ENCODE data around the gene IL18RAP. TPM values are rescaled to one million over a fixed set of nuclear protein-coding genes. Genes with fewer than 3 reads are reported as not detected.

Gene IL18RAP
- total RNA-seq, 1 experiment from 2014 or later, result 1.2 TPM

DNA sequence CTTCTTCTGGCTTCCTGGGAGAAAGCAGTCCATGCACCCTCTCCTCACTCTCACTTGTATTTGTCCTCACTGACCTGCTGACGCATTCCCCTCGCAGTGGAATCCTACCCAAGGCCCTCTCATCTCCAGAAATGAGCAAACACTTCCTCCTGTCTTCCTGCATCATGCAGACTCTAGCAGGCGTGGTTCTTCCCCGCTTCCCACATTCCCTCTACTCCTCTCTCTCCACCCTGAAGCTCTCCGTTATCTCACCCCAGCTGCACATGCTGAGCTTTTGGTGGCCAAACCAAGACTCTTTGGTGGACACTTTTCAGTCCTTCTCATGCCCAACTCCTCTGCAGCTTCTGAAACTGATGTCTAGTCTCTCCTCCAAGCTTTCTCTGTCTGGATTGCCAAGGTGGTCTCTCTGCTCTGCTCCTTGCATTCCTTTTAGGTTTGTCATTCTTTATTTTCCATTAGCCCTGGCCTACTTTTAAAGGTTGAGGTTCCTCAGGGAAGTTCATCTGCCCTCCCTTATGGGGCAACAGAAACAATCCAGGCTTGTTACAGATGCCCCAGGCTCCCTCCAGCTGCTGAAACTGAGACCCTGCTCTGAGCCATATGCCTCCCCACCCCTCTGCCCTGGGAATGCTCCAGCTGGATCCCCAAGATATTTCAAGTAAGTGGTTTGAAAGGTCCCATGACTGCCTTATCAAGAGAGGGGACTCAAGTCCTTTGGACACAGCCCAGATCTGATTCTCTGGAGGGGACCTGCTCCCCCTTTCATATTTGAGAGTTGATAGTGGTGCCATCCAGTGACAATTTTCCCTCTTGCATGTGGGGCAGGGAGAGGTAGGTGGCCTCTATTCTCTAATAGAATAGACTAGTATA, 835 bp upstream of the IL18RAP start:
- no peak for DNase-seq (ENCODE audit: extremely low read depth, low read depth)

DNA sequence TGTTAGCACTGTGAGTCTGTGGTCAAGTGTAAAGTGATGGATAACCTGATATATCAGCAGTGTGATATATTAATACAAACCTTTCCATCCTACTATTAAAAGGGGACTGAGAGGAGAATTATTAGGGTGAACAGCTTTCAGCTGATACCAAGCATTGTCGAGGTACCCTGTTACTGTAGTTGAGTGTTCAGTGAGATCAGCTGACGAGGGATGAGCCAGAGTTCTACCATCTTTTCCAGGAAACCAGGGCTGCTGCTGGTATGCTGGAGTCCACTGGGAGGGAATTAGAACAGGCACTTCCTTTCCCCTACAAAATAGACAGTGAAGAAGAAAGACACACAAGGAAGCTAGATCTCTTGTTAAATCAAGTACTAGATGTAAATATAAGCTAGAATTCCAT, 408 bp downstream of the IL18RAP start:
- no peak for DNase-seq (ENCODE audit: extremely low read depth, low read depth)

DNA sequence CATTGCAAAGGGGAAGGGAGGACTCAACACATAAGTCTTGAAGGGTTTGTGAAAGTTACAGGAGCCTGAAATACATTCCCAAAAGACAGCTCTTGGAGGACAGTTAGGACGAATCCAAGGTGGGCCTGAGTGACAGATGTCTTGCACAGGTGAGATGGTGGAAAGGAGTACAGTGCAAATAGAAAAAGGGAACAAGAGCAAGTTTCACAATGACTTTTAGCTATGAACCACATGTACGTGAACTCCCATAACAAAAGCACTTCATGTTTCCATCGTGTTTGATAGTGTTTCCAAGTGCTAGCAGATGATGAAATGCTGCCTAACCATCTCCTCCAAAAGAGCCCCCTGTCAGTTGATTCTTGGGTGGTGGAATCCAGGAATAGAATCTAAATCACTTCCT, 1.8 kb downstream of the IL18RAP start:
- DNase-seq (ENCODE audit: extremely low read depth, low read depth), result no peak

DNA sequence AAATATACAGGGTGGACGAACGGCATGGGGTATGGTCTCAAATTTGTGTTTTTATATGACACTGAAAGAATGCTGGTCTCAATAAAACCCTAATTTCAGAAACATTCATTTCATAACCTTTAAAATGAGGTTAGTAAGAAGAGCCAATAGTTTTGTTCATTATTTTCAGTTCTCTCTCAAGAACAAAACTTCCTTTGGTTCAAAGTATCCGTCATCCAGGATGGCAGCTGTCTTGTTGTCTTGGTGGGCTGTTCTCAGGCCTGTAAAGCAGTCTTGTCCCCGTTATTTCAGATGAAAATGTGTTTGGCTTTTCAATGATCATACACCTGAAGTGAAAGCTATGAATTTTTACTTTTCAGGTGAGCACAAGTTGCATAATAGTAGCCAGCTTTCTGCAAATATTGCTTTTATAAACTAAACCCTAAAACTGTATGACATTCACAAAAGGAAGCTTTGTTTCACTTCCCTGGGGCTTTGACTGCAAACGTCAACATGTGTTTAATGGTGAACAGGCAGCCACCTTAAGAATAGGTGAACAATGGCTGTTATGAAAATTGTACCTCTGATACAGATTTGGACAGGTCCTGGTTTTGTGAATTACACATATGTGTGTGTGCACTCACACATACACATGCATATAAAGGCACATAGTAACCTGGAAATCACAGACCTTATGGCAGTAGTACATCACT, 2.6 kb downstream of the IL18RAP start:
- no peak for DNase-seq (ENCODE audit: extremely low read depth, low read depth)

DNA sequence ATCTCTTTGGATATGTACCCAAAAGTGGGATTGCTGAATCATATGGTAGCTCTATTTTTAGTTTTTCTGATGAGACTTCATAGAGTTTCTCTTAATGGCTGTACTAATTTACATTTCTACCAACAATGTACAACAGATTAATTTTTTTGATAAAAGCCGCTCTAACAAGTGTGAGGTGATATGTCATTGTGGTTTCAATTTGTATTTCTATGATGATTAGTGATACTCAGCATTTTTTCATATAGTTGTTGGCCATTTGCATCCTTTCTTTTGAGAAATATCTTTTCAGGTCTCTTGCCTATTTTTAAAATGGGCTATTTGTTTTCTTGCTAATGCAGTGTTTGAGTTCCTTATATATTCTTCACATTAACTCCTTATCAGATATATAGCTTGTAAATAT, 4.3 kb downstream of the IL18RAP start:
- DNase-seq (ENCODE audit: extremely low read depth, low read depth), result no peak

DNA sequence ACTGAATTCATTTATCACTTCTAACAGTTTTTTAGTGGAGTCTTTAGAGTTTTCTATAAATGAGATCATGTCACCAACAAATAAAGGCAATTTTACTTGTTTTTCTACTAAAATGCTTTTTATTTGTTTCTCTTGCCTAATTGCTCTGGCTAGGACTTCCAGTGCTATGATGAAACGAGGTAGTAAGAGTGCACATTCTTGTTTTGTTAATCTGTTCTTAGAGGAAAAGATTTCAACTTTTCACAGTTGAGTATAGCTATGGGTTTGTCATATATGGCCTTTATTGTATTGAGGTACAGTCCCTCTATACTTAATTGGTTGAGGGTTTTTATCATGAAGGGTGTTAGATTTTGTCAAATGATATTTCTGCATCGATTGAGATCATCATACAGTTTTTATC, 5.6 kb downstream of the IL18RAP start:
- no peak for DNase-seq (ENCODE audit: extremely low read depth, low read depth)

DNA sequence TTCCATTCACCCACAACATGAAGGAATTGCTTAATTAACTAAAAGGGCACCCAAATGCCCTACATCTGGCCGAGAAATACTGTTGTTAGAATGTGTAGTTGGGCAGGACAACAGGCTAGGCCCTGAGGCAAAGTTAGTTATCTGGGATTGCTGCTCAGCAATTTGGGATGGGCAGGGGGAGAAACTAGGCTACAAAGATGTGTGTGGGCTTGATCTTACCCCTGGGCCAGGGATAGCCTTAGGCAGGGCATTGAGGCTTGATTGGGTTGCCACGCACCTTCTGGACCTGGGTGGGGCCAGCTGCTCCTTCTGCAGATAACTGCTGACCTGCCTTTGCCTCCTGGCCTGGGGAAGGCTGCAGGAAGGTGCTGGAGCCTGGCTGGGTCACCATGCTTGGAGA, 9.4 kb downstream of the IL18RAP start:
- no peak for DNase-seq (ENCODE audit: extremely low read depth, low read depth)

DNA sequence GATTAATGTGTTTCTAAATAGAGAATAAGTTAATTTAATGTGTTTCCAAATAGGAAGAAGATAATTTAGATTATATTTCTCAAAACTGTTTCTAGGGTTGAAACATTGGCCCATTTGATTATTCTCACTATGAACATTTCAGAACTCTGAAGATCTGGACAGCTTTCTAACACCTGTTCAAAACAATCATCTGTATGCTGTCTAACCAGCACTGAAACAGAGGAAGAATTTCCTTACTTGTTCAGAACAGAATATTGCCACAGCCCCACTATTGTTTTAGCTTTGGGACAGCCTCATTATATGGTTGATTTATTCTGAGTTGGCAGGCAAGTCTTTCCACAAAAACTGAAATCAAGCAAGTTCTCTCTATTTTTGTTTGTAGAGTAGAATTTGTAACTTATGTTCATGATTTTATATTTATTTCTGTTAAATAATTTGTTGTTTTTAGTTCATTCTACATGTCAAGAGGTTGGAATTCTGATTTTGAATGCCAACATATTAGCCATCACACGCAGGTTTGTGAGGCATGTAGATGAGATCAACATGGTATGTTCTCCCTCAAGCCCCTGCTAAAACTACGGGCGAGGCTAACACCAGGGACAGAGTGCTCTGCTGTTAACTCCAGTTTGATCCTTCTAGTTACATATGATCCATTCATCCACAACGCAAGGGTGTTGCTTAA, 11.2 kb downstream of the IL18RAP start:
- DNase-seq (ENCODE audit: extremely low read depth, low read depth), result no peak

DNA sequence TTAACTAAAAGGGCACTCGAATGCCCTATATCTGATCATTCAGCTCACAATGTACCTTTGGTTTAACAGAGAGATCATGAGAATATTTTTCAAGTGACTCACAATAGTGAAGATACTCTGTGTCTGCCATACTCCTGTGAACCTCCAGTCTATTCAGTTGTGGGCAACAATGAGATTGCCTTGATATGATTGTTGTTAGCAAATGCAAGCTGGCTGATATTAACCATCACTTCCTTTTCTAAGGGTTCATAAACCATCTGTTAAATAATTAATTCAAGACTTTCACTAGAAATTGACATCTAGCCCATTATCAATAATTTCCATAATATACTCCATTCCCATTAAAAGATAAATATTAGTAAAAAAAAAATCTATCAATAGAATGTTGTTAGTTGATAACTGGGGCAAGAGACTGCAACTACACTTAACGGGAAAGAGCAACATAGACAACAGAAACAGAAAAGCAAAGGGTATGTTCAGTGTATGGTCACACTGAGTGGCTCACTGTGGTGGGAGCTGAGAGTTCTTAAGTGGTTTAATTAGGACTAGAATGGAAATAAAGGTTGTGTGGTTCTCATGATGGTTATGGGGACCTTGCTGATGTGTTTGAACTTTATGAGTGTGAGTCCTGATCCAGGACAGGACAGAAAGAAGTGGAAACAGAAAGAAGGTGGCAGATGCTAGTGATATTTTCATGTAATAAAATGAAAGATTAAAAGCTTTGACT, 11.9 kb downstream of the IL18RAP start:
- DNase-seq (ENCODE audit: extremely low read depth, low read depth), result no peak

DNA sequence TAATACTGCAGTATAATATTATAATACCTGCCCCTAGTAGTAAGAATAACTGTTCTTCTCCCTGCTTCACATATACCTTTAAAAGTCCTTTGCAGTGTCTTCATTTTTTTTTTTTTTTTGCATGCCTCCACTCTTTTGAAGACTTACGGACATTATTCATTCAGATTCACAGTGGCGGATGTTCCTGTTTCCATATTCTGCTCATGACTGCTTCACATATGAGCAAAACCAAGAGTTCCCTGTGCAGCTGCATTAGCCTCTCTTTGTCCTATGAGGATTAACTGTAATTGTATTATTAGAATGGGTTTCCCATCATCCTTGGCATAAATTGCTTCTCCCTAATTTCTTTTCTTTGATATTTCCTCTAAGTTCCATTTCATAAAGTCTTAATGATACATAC, 12.8 kb downstream of the IL18RAP start:
- DNase-seq (ENCODE audit: extremely low read depth, low read depth), result no peak

DNA sequence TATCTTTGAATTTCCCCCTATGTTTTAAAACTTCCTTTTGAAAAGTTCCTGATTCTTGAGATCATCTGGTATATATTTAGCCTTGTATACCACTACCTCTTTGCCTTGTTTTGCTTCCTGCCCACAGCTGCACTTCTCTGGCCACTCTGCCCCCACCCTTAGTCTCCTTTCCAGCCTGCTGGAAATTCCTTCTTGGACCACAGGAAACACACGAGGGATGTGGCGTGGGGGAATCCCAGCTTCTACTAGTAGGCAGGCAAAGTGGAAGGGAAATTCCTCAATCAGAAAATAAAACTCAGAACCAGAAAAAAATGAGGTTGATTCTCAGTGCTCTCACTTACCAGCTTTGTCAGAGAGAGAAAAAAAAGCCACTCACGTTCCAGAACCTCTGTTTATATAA, 13.4 kb downstream of the IL18RAP start:
- DNase-seq (ENCODE audit: extremely low read depth, low read depth), result no peak

DNA sequence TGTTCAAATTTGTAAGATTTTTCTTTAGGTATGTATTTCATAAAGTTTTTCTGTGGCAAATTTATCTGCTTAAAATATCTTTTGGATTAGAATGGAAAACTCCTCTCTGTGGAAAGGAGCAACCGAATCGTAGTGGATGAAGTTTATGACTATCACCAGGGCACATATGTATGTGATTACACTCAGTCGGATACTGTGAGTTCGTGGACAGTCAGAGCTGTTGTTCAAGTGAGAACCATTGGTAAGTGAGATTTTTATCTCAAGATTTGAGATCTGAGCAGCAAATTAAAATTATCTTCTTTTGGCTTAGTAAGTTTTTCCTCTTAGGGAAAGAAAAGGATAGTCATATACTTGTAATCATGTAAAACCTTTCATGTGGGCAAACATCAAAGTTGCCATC, 14.2 kb downstream of the IL18RAP start:
- DNase-seq (ENCODE audit: extremely low read depth, low read depth), result no peak

DNA sequence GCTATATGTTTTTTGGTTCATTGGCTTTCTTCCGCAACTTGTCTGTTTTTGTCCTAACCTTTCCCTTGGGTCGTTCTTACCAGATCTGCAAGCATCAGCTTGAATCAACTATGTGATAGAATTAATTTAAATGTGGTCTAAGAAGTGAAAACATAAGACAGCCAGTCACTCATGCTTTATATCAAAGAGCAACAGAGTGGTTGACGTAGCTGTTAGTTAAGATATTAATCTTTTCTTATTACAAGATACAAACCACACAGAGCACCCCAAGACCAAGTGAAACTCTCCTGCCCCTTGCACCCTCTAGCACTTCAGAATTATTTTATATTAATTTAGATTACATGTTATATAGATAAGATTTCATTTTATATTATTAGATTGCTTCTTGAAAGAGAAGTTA, 15.2 kb downstream of the IL18RAP start:
- no peak for DNase-seq (ENCODE audit: extremely low read depth, low read depth)

DNA sequence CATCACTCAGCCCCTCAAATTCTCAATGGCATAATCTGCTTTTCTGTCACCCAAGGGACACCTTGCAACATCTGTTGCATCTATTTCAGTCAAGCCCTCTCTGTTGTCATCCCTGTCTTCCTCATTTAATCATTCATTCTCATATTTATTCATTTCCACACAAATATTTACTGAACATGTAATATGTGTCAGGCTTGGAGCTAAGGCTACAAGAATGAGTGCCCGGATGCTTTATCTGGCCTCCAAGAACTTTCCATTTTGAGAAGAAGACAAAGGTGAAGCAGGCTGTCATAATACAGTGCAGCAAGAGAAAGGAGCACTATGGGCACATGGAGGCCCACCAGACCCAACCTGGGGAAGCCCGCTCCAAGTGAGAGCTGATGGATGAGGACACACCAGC, 15.6 kb downstream of the IL18RAP start:
- DNase-seq (ENCODE audit: extremely low read depth, low read depth), result no peak

DNA sequence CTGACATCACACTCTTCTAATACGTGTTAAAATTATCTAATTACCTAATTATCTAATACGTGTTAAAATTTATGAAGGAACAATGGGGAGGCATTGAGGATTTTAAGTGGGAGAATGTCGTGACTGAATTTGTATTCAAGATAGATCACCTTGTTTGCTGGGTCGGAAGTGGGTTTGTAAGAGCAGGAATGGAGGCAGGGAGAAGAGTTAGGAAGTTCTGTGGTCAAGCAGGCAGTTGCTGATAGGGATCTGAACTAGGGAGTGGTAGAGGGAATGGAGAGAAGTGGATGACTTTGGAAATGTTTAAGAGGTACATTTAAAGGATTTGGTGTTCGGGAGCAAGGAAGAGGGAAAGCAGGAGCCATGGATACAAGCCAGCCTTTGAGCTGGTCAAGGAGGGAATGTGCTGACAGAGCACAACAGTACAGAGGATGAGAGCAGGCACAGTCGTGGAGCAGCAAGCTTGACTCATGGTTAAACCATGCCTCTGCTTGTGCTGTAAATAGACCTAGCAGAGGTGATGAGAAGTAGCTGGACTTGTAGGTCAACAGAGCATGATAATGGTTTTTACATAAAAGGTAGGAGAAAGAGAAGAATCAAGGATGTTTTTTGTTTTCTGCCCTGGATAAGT, 16.2 kb downstream of the IL18RAP start:
- DNase-seq (ENCODE audit: extremely low read depth, low read depth), result no peak

DNA sequence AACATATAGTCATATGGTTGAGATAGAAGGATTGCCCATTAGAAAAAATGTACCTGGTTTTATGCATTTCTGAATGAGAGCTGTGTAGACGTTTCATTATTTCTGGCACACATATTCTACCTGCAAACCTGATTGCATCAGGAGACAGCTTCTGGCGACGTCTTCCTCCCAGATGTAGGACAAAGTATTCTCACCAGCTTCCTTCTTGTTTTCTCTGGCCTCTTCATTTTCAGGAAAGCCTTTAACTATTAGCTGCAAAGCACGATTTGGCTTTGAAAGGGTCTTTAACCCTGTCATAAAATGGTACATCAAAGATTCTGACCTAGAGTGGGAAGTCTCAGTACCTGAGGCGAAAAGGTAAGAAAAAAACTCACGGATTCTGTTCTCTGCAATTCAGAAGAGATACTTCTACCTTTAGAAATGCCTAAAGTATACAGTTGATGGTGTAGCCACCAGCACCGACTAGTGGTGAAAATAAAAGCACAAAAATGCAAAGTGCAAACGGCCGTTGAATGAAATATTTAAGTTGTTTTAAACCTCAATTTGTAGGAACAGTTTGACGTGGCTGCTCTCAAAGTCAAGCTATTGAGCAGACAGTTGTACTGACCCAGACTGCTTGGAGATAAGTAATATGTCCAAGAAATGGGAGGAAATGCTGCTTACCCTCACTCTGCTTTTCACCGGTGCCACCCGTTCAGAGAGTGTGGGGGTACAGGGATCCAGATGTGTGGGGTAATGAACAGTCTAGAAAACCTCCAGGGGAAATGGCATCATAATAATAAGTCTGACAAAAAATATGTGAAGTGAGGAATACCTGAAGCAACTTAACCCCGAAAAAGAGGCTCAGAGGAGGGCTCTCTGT, 20.2 kb downstream of the IL18RAP start:
- DNase-seq (ENCODE audit: extremely low read depth, low read depth), result peak; percentile 44

DNA sequence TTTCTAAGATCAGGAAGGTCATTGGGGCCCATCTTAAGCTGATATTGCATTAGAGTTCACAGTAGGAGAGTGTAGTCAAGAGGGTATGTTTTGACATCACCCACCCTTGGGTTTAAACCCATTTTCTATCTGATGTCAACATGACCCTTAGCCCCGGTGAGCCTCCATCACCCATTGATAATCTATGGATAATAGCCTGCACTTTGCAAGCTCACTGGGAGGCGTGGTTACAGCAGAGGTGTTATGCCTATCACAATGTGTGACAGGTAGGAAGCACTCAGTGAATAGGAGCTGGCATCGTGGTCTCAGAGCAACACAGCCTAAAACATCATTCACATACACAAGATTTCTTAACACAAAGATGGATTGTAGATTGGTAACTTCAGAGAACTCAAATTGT, 21.3 kb downstream of the IL18RAP start:
- no peak for DNase-seq (ENCODE audit: extremely low read depth, low read depth)

DNA sequence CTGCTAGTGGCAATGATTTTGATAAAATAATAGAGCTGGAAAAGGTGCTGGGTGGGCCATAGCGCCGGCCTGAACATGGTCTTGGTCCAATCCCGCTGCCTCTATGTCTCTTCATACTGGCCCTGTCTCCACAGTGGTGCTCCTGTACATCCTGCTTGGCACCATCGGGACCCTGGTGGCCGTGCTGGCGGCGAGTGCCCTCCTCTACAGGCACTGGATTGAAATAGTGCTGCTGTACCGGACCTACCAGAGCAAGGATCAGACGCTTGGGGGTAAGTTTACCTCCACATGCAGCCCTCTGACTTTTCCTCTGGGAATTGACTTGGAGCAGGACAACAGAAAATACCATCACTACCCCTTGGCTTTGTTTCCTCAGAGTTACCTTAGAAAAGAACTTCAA, 24.0 kb downstream of the IL18RAP start:
- DNase-seq (ENCODE audit: extremely low read depth, low read depth), result no peak

DNA sequence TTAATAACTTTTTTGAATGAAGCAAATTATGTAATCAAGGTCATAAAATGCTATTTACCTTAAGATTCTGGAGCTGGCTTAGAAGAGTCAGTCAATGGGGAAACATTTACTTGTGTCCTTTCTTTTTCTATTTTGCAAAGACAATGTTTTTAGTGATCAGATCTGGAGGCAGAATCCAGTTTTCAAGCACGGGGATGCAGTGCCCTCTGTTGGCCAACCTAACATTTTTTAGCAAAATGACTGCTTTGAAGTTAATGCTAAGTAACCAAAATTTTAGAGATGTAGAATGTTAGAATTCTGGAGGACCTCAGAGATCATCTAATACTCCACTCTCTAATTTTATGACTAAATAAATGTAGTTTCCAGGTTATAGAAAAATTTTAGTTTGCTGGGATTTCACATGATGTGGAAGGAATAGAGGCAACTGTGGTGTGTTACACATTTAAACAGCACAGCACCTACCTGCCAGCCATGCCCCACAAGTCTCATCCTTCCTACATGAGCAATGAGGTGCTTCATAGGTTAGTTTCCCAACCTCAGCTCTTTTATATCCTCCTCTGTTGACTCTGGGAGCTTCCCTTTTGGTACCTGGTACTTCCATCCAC, 26.5 kb downstream of the IL18RAP start:
- peak; percentile 34 for DNase-seq (ENCODE audit: extremely low read depth, low read depth)

All from NCI-H460 (cell line).